GM18498 (cell line): ENCODE data around the gene SMR3B.

Experiments used
- ATAC-seq: cut with Tn5 transposase; IDR thresholded peaks from one replicate; pipeline ENCODE4 v1.9.1; 2021; ENCODE audit warnings: mild to moderate bottlenecking, moderate library complexity; ENCODE audit not compliant: unreplicated experiment

The SMR3B gene

DNA sequence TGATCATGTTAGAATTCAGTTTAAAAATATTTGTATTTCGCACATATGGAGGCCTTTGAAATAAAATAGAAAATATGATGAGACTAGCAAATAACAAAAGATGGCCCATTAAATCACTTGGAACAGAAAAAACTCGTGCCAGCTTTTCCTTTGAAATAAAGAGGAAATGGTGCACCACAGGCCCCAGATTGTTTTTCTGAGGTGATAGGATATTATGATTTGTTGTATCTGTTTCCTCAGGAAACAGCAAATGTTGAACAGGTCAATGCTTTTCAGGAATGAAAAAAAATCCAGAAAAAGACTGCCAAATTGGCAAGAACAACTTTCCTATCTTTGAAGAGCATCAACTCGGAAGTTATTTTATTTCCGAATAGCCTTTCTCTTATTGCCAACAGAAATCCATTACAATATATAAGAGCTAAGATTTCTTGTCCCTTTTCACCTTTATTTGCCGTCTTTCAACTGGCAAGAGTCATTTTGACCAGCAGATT lies at the start of gene SMR3B:
TSS of gene SMR3B (plus strand) at position 441 of the 491 bp plus-strand sequence. CDS start 1,380 bp downstream, outside the sequence.
- no peak for ATAC-seq

DNA sequence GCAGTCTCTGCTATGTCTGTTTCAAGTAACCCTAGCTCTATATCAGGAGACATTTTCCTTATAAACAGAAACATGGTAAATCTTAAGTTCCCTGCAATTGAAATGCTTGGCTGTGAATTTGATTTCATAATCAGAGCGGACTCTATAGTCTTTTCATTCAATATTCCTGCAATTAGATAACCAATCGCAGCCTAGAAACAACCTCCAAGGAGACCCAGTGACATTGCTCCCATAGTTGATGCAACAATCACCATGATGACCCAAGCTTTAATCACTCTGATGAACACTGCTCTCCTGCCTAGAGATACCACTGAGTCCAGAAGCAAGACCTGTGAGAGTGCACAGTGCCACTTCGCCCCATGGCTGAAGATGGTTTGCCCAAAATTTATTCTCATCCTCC lies 48.2 kb upstream of the SMR3B start, which contains the start of gene CABS1:
TSS of gene CABS1 (plus strand) at position 301 of the 400 bp plus-strand sequence. CDS start at position 360, 59 bp downstream.
- no peak for ATAC-seq

DNA sequence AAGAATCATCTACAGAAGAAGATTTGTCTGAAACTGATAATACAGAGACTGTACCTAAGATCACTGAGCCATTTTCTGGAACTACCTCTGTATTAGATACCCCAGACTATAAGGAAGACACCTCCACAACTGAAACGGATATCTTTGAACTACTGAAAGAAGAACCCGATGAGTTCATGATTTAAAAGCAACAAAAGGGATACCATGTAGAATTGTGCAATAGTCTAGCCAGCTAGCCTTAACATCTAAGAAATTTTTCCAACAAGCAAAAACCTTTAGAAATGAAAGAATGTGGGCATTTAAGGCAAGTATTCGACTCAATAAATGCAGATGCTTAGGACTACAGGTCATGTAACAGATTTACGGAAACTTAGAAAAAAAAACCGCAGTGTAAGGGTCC lies 46.9 kb upstream of the SMR3B start:
- no peak for ATAC-seq

DNA sequence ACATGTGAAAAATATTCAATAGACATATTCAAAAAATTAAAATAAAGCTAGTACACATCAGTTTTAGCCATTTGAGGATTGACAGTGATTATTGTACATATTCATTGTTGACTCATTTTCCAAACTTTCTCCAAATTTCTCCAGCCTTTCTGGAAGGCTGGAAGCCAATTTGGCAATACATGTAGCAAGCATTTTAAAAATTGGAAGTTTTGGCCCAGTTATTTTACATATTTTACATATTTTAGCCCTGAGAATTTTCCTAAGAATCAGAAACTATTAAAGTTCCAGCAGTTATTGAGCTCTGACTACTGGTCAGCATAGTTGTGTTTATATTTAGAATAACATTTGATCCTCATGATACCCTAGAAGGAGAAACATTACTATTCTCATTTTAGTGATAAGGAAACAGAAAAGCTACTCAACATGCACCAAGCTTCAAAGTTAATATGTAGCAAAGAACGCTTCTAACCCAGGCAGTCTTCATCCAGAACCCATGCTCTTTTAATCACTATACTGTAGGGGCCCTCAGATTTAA lies 45.0 kb upstream of the SMR3B start:
- ATAC-seq = no peak

DNA sequence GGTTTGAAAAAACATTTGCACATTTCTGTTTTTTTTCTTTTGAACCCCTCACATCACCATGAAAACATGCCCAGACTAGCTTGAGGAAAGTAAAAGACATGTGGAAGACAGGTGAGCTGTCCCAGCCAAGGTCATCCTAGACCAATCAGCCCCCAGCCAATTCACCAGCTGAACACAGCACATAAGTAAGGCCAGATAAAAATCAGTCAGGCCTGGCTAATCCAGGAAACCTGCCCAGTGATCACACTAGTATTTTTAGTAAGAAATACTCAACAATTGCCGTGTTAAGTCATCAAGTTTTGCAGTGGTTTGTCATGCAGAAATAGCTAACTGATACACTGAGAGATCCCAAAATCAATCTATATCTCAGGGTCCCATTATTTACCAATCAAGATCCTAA lies 26.7 kb upstream of the SMR3B start:
- ATAC-seq = peak; percentile 57

DNA sequence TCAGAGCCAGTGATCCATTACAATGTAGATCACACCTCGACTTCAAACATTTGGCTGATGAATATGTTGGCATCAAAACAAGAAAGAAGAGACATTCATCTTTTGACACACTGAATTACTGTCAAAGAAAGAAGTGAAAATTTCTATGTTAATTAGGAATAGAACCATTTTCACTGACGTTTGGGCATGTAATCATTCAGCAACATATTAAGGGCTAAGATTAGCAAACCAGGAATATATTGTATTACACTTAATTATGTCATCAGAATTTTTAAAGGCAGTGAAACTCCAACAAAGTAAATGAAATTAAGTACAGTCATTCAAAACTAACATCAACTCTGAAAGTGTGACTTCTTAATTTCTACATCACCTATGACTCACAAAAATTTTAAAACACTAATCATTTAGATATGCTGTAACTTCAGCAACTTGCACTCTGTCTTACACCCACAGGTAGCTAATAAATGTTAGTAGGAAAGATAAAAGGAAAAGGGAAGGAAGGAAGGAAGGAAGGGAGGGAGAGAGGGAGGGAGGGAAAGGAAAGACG lies 23.7 kb upstream of the SMR3B start:
- no peak for ATAC-seq

DNA sequence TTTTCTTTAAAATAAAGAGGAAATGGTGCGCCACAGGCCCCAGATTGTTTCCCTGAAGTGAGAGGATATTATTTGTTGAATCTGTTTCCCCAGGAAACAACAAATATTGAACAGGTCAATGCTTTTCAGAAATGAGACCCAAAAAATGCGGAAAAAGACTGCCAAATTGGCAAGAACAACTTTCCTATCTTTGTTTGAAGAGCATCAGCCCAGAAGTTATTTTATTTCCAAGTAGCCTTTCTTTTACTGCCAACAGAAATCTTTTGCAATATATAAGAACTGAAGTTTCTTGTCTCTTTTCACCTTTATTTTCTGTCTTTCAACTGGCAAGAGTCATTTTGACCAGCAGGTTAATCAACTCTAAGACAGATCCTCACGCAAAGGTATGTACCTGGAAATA lies 22.5 kb upstream of the SMR3B start, which contains the start of gene SMR3A:
TSS of gene SMR3A (plus strand) at position 301 of the 400 bp plus-strand sequence. CDS start 1,356 bp downstream, outside the sequence.
- ATAC-seq = no peak

DNA sequence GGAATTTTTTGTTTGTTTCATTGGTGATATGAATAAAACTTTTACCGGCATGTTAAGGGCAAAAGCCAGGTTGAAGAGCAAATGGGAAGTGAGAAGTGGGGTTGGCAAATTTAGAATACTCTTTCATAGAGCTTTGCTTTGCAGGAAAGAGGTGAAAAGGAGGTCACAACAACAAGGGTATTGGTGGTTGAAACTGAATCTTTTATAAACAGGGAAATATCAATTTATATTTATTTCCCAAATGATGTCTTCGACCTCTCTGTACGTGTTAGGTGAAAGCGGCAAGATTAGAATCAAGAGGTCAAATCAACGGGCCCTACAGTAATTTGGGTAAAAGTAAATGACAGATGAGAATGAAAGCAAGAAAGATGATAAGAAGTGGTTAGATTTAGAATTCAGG lies 18.9 kb upstream of the SMR3B start:
- ATAC-seq = peak; percentile 57

DNA sequence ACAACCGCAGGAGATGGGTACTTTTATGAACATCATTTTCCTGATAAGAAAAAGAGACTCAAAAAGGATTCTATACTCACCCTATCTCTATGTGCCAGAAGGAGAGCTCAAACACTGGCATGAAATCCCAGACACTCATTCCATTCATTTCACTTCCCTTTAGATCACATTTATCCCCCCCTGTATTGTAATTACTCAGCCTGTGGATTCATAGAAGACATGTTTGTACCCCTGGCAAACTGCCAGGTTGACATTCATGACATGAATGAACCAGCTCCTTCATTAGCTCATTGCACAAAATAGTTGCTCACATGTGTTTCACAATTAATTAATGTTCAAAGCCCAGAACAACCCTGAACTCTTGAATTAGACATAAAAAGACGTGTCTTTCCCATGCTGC lies 17.5 kb upstream of the SMR3B start:
- ATAC-seq = no peak

DNA sequence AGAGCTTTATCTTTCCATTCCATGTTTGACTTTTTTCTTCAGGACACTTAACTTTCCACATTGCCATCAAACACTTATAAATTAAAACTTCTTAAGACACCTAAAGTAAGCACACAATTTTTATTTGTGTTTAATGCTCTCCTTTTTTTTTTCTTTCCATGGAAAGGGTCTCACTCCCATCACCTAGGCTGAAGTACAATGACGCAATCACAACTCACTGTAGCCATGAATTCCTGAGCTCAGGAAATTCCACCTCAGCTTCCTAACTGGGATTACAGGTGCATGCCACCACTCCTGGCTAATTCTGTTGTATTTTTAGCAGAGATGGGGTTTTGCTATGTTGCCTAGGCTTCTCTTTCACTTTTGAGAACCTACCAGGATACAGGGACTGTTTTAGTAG lies 15.1 kb upstream of the SMR3B start:
- no peak for ATAC-seq

DNA sequence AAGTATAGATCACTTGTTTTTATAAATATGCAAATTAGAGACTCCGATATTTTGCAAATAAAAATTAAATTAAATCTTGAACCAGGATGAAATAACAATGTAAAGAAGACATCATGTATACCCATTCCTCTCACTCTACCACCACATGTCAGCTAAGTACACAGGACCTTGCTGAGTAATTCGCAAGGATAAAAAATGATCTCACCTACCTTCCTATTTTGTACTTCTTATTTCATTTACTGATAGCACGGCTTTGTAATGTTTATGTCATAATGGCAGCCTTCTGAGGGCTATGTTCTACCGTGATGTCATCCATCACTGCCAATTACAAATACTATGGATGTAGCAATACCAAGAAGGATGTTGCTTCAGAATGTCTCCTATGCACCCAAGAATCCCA lies 10.9 kb upstream of the SMR3B start:
- ATAC-seq = no peak

DNA sequence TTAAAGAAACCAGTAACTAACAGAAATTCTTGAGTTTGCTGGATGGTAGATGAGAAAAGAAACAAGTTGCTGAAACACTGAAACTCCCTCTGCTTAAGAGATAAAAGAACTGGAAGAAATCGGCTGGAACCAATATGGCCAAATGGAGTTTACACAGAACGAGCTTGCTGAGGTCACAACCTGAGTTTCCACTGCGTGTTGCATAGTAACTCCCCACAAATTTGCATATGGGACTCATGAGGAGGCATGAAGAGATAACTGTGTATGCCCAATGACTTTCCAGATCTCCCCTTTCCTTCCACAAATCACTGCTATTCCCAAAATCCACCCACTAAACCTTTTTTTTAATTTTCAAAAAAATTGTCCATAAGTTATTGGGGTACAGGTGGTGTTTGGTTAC lies 10.2 kb upstream of the SMR3B start:
- ATAC-seq = no peak

DNA sequence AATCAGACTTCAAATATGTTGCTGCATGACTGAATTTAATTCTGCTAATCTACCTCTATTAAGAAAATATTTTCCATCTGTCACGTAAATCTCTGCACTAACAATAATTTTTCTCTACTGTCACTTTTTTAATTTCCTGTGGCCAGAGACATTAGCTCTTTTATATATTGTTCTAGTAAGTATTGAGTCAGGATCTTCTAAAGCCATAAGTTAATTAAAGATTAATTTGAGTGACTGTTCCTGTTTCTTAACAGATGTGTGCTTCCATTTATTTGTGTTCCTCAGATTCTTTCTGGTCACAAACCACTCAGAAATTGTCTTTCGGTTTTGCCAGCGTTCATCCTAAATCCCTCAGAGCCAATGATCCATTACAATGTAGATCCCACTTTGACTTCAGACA lies 2.4 kb upstream of the SMR3B start:
- ATAC-seq = no peak

DNA sequence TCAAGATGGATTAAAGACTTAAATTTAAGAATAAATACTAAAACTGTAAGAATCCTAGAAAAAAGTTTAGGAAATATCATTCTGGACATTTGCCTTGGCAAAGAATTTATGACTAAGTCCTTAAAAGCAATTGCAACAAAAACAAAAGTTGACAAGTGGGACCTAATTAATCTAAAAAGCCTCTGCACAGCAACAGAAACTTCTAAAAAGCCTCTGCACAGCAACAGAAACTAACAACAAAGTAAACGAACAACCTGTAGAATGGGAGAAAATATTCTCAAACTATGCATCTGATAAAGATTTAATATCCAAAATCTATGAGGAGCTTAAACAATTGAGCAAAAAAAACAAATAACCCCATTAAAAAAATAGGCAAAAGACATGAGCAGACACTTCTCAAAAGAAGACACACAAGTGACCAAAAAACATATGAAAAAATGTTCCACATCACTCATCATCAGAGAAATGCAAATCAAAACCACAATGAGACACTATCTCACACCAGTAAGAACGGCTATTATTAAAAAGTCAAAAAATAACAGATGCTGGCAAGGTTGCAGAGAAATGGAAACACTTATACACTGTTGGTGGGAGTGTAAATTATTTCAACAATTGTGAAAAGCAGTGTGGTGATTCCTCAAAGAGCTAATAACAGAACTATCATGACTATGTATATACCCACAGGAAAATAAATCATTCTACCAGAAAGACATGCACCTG lies 9.3 kb downstream of the SMR3B start:
- ATAC-seq = peak; percentile 75

DNA sequence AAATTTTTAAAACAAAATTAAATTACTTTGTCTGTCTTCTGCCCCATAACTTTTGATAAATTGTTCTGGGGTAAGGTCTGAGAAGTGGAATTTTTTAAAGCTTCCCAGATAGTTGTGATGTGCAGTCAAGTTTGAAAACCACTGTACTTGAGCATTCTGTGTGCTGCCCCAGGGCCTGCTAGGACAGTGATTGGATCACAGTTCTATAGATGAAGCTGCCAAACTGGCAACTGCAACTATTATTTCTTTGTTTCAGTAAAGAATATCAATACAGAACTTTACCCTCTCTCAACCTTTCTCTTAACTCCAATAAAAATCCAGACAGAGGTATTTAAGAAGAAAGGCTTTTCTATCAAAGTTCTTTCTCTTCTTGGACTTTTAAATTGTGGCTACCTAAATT lies 14.6 kb downstream of the SMR3B start, which contains the start of gene OPRPN:
TSS of gene OPRPN (plus strand) at position 361 of the 400 bp plus-strand sequence. CDS start 1,346 bp downstream, outside the sequence.
- ATAC-seq = no peak

DNA sequence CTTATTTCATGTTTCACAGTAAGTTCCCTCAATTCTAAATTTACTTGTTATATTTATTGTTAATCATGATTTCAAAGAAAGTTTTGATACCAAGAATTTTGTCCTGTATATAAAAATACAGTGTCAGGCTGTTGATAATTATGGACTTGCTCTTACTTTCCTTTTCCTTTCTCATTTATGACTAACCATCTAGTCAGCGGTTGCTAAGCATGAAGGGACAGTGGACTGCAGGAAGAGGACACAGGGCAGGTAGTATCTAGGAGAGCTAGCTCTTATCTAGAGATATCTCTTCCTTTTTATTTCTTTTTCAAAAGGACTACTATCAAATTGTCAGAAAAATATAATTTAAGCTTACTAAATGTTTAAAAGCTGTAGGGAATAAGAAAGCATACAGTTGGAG lies 16.4 kb downstream of the SMR3B start:
- ATAC-seq = peak; percentile 50

DNA sequence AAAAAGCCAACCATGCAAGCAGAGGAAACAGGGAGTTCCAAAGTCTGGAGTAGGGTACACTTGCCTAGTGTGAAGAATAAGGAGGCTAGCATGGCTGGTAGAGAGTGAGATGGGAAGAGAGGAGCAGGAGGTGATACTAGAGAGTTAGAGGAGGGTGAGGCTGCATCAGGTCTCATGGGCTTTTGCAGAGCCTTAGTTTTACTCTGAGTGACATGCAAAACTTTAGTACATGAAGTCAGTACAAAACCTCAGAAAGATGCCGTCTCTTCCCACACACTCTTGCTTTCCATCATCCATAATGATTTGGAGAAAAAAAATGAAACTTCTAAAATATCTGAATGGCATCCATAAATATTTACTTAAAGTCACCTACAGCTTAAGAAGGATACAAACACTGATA lies 19.8 kb downstream of the SMR3B start:
- ATAC-seq = peak; percentile 44

DNA sequence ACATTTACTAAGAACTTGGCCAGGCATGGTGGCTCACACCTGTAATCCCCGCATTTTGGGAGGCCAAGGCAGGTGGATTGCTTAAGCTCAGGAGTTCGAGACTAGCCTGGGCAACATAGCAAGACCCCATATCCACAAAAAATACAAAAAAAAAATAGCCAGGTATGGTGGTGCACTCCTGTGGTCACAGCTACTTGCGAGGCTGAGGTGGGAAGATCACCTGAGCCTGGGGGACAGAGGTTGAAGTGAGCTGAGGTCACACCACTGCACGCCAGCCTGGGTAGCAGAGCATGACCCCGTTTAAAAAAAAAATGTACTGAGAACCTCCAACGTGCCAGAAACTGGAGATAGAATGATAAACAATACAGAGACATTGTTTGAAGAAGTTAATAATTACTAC lies 22.8 kb downstream of the SMR3B start:
- ATAC-seq = peak; percentile 65

DNA sequence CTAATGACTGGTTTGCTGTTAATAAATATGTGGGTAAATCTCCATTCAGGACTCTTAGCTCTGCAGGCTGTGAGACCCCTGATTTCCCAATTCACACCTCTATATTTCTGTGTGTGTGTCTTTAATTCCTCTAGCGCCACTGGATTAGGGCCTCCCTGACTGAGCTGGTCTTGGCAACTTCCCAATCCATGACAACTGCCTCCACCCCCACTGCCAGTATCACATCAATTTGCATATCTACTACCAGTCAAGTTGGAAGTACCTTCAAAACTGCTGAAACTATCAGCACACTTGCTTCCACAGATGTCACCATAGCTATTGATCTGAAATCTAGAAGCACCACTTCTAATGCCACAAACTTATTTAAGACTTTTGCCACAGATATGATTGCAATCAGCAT lies 42.4 kb downstream of the SMR3B start:
- no peak for ATAC-seq

DNA sequence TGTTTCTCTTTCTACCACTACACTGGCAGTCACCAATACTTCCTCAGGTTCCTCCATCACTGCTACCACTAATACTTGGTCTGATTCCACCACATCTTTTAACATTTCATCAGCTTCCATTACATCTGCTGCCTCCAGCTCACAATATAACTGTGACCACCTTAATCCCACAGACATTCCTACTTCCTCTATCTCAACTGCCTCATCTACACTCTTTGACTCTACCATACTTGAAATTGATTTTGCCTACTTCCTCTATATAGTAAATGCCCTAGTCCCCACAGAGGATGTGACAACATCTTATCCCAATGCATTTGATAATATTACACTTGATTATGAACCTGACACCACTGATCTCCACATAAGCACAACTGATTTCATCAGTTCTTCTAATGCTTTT lies 43.9 kb downstream of the SMR3B start:
- no peak for ATAC-seq

DNA sequence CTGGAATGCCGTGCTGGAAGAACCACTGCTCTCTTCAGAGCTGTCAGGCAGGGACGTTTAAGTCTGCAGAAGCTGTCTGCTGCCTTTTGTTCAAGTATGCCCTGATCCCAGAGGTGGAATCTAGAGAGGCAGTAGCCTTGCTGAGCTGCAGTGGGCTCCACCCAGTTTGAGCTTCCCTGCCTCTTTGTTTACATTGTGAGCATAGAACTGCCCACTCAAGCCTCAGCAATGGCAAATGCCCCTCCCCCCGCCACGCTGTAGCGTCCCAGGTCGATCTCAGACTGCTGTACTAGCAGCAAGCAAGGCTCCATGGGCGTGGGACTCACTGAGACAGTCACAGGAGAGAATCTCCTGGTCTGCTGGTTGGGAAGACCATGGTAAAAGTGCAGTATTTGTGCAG lies 54.3 kb downstream of the SMR3B start:
- no peak for ATAC-seq
